ENCODE results near the gene GRAP.
"Not testable (repeated sequence)": the region's sequence is repeated elsewhere in the genome, so short reads cannot be mapped to it uniquely, and the experiment has no call there.

DNA sequence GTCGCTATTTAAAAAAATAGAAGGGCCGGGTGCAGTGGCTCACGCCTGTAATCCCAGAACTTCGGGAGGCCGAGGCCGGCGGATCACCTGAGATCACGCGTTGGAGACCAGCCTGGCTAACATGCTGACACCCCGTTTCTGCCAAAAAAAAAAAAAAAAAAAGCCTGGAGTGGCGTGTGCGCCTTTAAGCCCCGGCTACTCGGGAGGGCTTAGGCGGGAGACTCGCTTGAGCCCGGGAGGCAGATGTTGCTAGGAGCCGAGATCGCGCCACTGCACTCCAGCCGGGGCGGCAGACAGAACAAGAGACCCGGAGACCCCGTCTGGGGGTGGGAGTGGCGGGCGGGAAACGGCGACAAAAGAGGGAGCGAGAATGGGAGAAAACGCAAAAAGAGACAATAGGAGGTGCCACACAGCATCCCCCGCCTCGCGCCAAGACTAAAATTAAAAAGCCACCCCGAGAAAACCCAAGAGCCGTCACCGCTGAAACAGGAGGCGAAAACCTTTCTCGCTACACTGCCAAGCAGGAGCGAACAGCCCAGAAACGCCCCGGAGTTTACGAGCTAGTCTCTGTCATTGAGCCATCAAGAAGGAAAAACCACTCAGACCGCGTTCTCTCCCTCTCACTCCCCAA, 16.7 kb upstream of the GRAP start:
- not testable (repeated sequence) for TF ChIP-seq CTCF (conservative IDR thresholded peaks at IDR 0.05; ENCODE audit: low read depth, low read length); EZH2 (IDR thresholded peaks at IDR 0.05; ENCODE audit: borderline replicate concordance, low read depth, low read length, poor library complexity, severe bottlenecking)
